Vagina (tissue), 2 donors: ENCODE results near the gene NINL. TPM values are rescaled to one million over a fixed set of nuclear protein-coding genes. Genes with fewer than 3 reads are reported as not detected.

Source experiments
- DNase-seq, 2 donors: peaks; one replicate each; pipeline ENCODE4 v3.0.0-alpha.2; 2017; ENCODE audit errors: extremely low spot score in 2 of 2
- H3K27ac ChIP-seq: fragments of 200-600 bp; sonication (generic); one replicate; pipeline ENCODE4 v1.5.1; 2019
- H3K27me3 ChIP-seq: fragments of 200-600 bp; sonication (generic); one replicate; pipeline ENCODE4 v1.5.1; 2019
- H3K36me3 ChIP-seq, 2 donors: fragments of 200-600 bp; sonication (generic); one replicate each; pipeline ENCODE4 v1.5.1; 2017 to 2019
- H3K4me1 ChIP-seq: fragments of 200-600 bp; sonication (generic); one replicate; pipeline ENCODE4 v1.5.1; 2019
- H3K4me3 ChIP-seq, 2 donors: fragments of 200-600 bp; sonication (generic); 1 replicate in 1 of 2; 2 replicates in 1 of 2; pipeline ENCODE4 v1.5.1; 2016 to 2019
- H3K9me3 ChIP-seq: fragments of 200-600 bp; sonication (generic); one replicate; pipeline ENCODE4 v1.5.1; 2019
- CTCF ChIP-seq, 3 experiments: fragments of 450-650 bp in 2 of 3; fragments of 200-600 bp in 1 of 3; sonication (generic) in 1 of 3; IDR thresholded peaks; one replicate each; pipeline ENCODE4 v1.5.1; 2017 to 2019; ENCODE audit warnings: antibody characterized with exemption in 3 of 3, mild to moderate bottlenecking in 2 of 3, moderate library complexity in 2 of 3
- POLR2A ChIP-seq, 2 donors: fragments of 450-650 bp; IDR thresholded peaks; one replicate each; pipeline ENCODE4 v1.6.1; 2017; ENCODE audit warnings: antibody characterized with exemption in 2 of 2, mild to moderate bottlenecking in 2 of 2, moderate library complexity in 2 of 2
- POLR2AphosphoS5 ChIP-seq, 2 donors: sonication (generic); formaldehyde crosslinking; IDR thresholded peaks; one replicate each; pipeline ENCODE4 v1.9.0; 2017; ENCODE audit warnings: antibody characterized with exemption in 2 of 2, mild to moderate bottlenecking in 2 of 2, low read depth in 1 of 2; ENCODE audit not compliant: insufficient read depth in 1 of 2
- intact Hi-C: fragments of 100-400 bp; cut with DNase I; formaldehyde crosslinking; loops from one replicate; pipeline ENCODE4 v1.15.1; 2023
- total RNA-seq: library from RNA; depleted of rRNA; stranded (reverse); fragments of >200 nt; gene quantifications from one replicate; pipeline ENCODE4 v1.2.3, GENCODE V29; 2016

The NINL gene
- total RNA-seq, 1 donor from 2014 or later, result 11.5 TPM

GRCh38 chr20:25521382-25521781 is 63.9 kb downstream of the NINL start:
- no peak for DNase-seq
- Histone ChIP-seq H3K27ac (no peak overlapping the region), H3K4me1 (peaks cover 5% of the 10 kb centered on the region), H3K9me3 (no peaks in the 10 kb centered on the region), H3K36me3 (peaks cover 0 to 11% of the 10 kb centered on the region in 2 donors), H3K4me3 (no peak overlapping the region), H3K27me3 (no peaks in the 10 kb centered on the region)
- TF ChIP-seq POLR2A (IDR thresholded peaks at IDR 0.05) (no peak), CTCF (IDR thresholded peaks at IDR 0.05) (no peak), POLR2AphosphoS5 (IDR thresholded peaks at IDR 0.05; ENCODE audit: insufficient read depth in 1 of 2, low read depth in 1 of 2) (no peak)
- intact Hi-C loops, result no loop called here

GRCh38 chr20:25517124-25517523 is 68.2 kb downstream of the NINL start:
- H3K36me3 ChIP-seq, result peaks cover 0 to 39% of the 10 kb centered on the region in 2 donors
- no peak overlapping the region for H3K4me3 ChIP-seq

GRCh38 chr20:25514747-25515340 is 70.5 kb downstream of the NINL start:
- intact Hi-C loops, result no loop called here
- no peak for DNase-seq

More at GRCh38 chr20:25517124-25517523, 68.2 kb downstream of the NINL start:
- Histone ChIP-seq H3K9me3 (peaks cover 5% of the 10 kb centered on the region), H3K4me1 (no peaks in the 10 kb centered on the region), H3K27me3 (no peaks in the 10 kb centered on the region), H3K27ac (no peak overlapping the region)
- TF ChIP-seq POLR2AphosphoS5 (IDR thresholded peaks at IDR 0.05; ENCODE audit: insufficient read depth in 1 of 2, low read depth in 1 of 2) (no peak), CTCF (IDR thresholded peaks at IDR 0.05) (no peak), POLR2A (IDR thresholded peaks at IDR 0.05) (no peak)
- DNase-seq, result no peak
- intact Hi-C loops, result no loop called here

GRCh38 chr20:25514195-25514594 is 71.1 kb downstream of the NINL start:
- Histone ChIP-seq H3K4me1 (no peaks in the 10 kb centered on the region), H3K27ac (no peak overlapping the region), H3K9me3 (peaks cover 5% of the 10 kb centered on the region), H3K4me3 (no peak overlapping the region), H3K36me3 (peaks cover 0 to 60% of the 10 kb centered on the region in 2 donors), H3K27me3 (no peaks in the 10 kb centered on the region)
- DNase-seq, result no peak
- TF ChIP-seq POLR2A (IDR thresholded peaks at IDR 0.05) (no peak), POLR2AphosphoS5 (IDR thresholded peaks at IDR 0.05; ENCODE audit: insufficient read depth in 1 of 2, low read depth in 1 of 2) (no peak), CTCF (IDR thresholded peaks at IDR 0.05) (no peak)
- intact Hi-C loops, result no loop called here

More at GRCh38 chr20:25514747-25515340, 70.5 kb downstream of the NINL start:
- TF ChIP-seq POLR2A (IDR thresholded peaks at IDR 0.05) (no peak), CTCF (IDR thresholded peaks at IDR 0.05) (no peak), POLR2AphosphoS5 (IDR thresholded peaks at IDR 0.05; ENCODE audit: insufficient read depth in 1 of 2, low read depth in 1 of 2) (no peak)
- no peaks in the 10 kb centered on the region for H3K4me1 ChIP-seq
- peaks cover 0 to 60% of the 10 kb centered on the region in 2 donors for H3K36me3 ChIP-seq
- peaks cover 5% of the 10 kb centered on the region for H3K9me3 ChIP-seq
- no peak overlapping the region for H3K4me3 ChIP-seq
- H3K27me3 ChIP-seq, result no peaks in the 10 kb centered on the region
- H3K27ac ChIP-seq, result no peak overlapping the region

GRCh38 chr20:25512709-25513108 is 72.6 kb downstream of the NINL start:
- intact Hi-C loops, result no loop called here
- H3K36me3 ChIP-seq, result peaks cover 0 to 60% of the 10 kb centered on the region in 2 donors

More at GRCh38 chr20:25512709-25513108, 72.6 kb downstream of the NINL start:
- no peak overlapping the region for H3K4me3 ChIP-seq
- H3K27ac ChIP-seq, result no peak overlapping the region
- H3K27me3 ChIP-seq, result no peaks in the 10 kb centered on the region
- TF ChIP-seq POLR2AphosphoS5 (IDR thresholded peaks at IDR 0.05; ENCODE audit: insufficient read depth in 1 of 2, low read depth in 1 of 2) (no peak), CTCF (IDR thresholded peaks at IDR 0.05) (no peak), POLR2A (IDR thresholded peaks at IDR 0.05) (no peak)
- no peak for DNase-seq
- no peaks in the 10 kb centered on the region for H3K4me1 ChIP-seq
- peaks cover 5% of the 10 kb centered on the region for H3K9me3 ChIP-seq
